ENCODE measurements around the gene IL25. TPM values are rescaled to one million over a fixed set of nuclear protein-coding genes. Genes with fewer than 3 reads are reported as not detected.

The IL25 gene
- total and polyA plus RNA-seq, 10 of the 15 experiments (the other 5 are each of a cell fraction or from before 2014, with no cell fraction given): not detected

- TF ChIP-seq, protein P1, sequence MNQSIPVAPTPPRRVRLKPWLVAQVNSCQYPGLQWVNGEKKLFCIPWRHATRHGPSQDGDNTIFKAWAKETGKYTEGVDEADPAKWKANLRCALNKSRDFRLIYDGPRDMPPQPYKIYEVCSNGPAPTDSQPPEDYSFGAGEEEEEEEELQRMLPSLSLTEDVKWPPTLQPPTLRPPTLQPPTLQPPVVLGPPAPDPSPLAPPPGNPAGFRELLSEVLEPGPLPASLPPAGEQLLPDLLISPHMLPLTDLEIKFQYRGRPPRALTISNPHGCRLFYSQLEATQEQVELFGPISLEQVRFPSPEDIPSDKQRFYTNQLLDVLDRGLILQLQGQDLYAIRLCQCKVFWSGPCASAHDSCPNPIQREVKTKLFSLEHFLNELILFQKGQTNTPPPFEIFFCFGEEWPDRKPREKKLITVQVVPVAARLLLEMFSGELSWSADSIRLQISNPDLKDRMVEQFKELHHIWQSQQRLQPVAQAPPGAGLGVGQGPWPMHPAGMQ (IDR thresholded peaks at IDR 0.05; ENCODE audit: borderline replicate concordance): no peak
These were observed 23.3 kb upstream of the IL25 start (continued) for GRCh38 chr14:23349156-23349845.

- DNase-seq (ENCODE audit: low read depth, low spot score): no peak
- intact Hi-C loops (cut with micrococcal nuclease; ENCODE audit: unreplicated experiment) (no loop called here), in situ Hi-C loops (cut with MboI) (no loop called here)
- Histone ChIP-seq H4K20me1 (ENCODE audit: control insufficient read depth, insufficient read depth) (no peaks in the 10 kb centered on the region), H3K36me3 (ENCODE audit: control insufficient read depth in 2 of 2, insufficient read depth in 2 of 2, low read length in 1 of 2) (no peaks in the 10 kb centered on the region), H3K9ac (ENCODE audit: control insufficient read depth, insufficient read depth, low read length) (no peak overlapping the region), H3K27ac (ENCODE audit: control insufficient read depth, insufficient read depth) (no peak overlapping the region), H3K9me3 (replicated peaks; ENCODE audit: control insufficient read depth, insufficient read depth, low read length) (no peaks in the 10 kb centered on the region), H3K4me2 (ENCODE audit: control insufficient read depth, insufficient read depth) (0 out of 2 replicates have a peak overlapping the region, but pooled peaks have one; percentile 1), H3K4me1 (ENCODE audit: control insufficient read depth, insufficient read depth, low read length) (no peaks in the 10 kb centered on the region), H2AFZ (ENCODE audit: control insufficient read depth, low read depth, low read length) (no peak overlapping the region), H3K79me2 (ENCODE audit: control insufficient read depth, insufficient read depth, low read length) (no peaks in the 10 kb centered on the region), H3K4me3 (no peak overlapping the region), H3K27me3 (replicated peaks in 1 of 2; ENCODE audit: control insufficient read depth in 2 of 2, insufficient read depth in 2 of 2, low read length in 1 of 2) (peaks cover 7 to 9% of the 10 kb centered on the region in 2 experiments)
- 49% methylated on average over 45 of the region's 61 CpGs for WGBS (ENCODE audit: insufficient coverage, insufficient replicate concordance, low lambda C conversion rate, missing lambda C conversion rate)
- ChIA-PET POLR2A (no interaction called here), RAD21 (ENCODE audit: unreplicated experiment) (interaction anchor here (0.6 kb wide), 1 partner anchor 31 kb away, joined by 3 read pairs; the partner anchor contains the start of gene PABPN1), CTCF (no interaction called here), SMC1A (ENCODE audit: uncharacterized antibody, unreplicated experiment) (no interaction called here)
- TF ChIP-seq SP1 (IDR thresholded peaks at IDR 0.05; ENCODE audit: low read depth, low read length) (no peak), MTA3 (IDR thresholded peaks at IDR 0.05; ENCODE audit: borderline replicate concordance, low read length) (no peak), MXI1 (IDR thresholded peaks at IDR 0.05; ENCODE audit: low read depth, low read length) (no peak), SREBF1 (IDR thresholded peaks at IDR 0.05; ENCODE audit: low read length) (no peak), PAX5 (IDR thresholded peaks at IDR 0.05; ENCODE audit: borderline replicate concordance, low read depth, low read length) (no peak), RAD21 (IDR thresholded peaks at IDR 0.05; ENCODE audit: insufficient read depth, low read depth, low read length) (no peak), KDM1A (IDR thresholded peaks at IDR 0.05; ENCODE audit: borderline replicate concordance) (no peak), HDGF (IDR thresholded peaks at IDR 0.05) (no peak), HCFC1 (IDR thresholded peaks at IDR 0.05; ENCODE audit: low read length) (no peak), IRF4 (IDR thresholded peaks at IDR 0.05; ENCODE audit: low read depth, low read length) (no peak)
- TF ChIP-seq, protein P2, sequence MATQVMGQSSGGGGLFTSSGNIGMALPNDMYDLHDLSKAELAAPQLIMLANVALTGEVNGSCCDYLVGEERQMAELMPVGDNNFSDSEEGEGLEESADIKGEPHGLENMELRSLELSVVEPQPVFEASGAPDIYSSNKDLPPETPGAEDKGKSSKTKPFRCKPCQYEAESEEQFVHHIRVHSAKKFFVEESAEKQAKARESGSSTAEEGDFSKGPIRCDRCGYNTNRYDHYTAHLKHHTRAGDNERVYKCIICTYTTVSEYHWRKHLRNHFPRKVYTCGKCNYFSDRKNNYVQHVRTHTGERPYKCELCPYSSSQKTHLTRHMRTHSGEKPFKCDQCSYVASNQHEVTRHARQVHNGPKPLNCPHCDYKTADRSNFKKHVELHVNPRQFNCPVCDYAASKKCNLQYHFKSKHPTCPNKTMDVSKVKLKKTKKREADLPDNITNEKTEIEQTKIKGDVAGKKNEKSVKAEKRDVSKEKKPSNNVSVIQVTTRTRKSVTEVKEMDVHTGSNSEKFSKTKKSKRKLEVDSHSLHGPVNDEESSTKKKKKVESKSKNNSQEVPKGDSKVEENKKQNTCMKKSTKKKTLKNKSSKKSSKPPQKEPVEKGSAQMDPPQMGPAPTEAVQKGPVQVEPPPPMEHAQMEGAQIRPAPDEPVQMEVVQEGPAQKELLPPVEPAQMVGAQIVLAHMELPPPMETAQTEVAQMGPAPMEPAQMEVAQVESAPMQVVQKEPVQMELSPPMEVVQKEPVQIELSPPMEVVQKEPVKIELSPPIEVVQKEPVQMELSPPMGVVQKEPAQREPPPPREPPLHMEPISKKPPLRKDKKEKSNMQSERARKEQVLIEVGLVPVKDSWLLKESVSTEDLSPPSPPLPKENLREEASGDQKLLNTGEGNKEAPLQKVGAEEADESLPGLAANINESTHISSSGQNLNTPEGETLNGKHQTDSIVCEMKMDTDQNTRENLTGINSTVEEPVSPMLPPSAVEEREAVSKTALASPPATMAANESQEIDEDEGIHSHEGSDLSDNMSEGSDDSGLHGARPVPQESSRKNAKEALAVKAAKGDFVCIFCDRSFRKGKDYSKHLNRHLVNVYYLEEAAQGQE (IDR thresholded peaks at IDR 0.05; ENCODE audit: low read depth, low read length): no peak
- no peak for ATAC-seq
- FAIRE-seq: no peak
- BruUV-seq (replicated peaks): no TSS peak
These were observed 20.7 kb upstream of the IL25 start for GRCh38 chr14:23351681-23352505.

All from GM12878 (cell line).